ENCODE measurements around the gene MFSD8.
"Not testable (repeated sequence)": the region's sequence is repeated elsewhere in the genome, so short reads cannot be mapped to it uniquely, and the experiment has no call there.

MFSD8 gene, protein sequence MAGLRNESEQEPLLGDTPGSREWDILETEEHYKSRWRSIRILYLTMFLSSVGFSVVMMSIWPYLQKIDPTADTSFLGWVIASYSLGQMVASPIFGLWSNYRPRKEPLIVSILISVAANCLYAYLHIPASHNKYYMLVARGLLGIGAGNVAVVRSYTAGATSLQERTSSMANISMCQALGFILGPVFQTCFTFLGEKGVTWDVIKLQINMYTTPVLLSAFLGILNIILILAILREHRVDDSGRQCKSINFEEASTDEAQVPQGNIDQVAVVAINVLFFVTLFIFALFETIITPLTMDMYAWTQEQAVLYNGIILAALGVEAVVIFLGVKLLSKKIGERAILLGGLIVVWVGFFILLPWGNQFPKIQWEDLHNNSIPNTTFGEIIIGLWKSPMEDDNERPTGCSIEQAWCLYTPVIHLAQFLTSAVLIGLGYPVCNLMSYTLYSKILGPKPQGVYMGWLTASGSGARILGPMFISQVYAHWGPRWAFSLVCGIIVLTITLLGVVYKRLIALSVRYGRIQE

DNA sequence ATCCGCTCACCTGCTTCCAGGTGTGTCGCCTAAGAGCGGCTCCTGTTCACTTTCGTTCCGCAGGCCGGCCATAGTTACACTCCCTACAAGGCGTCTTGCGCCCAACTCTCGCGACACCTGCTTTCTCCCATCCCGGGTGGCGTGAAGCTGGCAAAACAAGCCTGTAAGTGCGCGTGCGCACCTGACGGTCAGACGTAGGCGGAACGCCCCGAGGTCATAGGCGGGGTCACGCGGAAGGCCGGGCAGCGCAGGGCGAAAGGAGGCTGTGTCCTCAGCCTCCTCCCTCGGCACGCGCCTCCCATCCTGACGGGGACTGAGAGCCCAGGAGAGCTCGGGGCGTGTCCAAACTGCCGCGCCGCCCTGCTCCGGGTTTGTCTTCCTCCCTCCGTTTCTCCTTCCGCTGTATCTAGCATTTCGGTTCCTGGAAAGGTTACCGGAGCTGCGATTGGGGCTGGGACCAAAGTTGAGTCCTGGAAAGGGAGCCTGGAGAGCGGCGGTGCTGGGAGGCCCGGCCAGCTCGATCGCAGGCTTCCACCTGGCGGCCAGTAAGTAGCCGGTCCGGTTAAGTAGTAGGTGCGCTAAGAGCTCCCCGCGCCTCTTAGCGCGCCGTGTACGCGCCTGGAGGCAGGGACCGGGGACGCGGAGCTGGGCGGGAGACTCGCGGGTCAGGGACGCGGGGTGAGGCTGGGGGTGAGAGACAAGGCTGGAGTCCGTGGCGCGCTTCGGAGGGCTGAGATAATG lies at the start of gene MFSD8, which contains the start of gene ABHD18:
TSS of gene MFSD8 (minus strand) at position 112 of the 741 bp plus-strand sequence. CDS start at position 72, 40 bp downstream.
TSS of gene ABHD18 (plus strand) at position 345 of the 741 bp plus-strand sequence. CDS start 17,550 bp downstream, outside the sequence.
- DNase-seq = peak; percentile 99

DNA sequence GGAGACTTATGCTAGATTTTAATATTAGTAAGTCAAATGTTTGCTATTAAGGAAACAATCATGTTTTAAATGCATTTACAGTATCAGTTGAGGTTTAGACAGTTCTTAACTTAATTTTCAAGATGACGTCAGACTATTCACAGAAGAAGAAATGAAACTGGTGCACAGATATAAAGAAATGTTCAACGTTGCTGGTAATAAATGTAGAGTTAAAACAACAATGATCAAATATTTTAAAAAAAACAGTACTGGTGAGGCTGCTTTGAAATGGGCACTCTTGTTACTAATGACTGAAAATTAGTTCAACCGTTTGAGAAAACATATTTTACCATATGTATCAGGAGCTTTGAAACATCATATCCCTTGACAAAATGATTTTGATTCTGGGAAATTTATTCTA lies 44.5 kb upstream of the MFSD8 start:
- DNase-seq = no peak

DNA sequence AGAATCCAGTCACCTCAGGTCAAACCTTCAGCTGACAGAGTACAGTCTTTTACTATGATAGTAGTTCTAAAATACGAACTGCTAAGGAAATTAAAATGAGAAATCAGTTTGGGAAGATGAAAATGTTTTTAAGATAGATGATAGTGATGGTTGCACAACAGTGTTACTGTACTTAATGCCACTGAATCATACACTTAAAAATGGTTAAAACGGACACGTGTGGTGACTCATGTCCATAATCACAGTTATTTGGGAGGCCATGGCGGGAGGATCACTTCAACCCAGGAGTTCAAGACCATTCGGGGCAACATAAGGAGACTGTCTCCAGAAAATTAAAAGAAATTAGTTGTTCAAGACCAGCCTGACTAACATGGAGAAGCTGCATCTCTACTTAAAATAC lies 41.6 kb upstream of the MFSD8 start:
- no peak for DNase-seq

DNA sequence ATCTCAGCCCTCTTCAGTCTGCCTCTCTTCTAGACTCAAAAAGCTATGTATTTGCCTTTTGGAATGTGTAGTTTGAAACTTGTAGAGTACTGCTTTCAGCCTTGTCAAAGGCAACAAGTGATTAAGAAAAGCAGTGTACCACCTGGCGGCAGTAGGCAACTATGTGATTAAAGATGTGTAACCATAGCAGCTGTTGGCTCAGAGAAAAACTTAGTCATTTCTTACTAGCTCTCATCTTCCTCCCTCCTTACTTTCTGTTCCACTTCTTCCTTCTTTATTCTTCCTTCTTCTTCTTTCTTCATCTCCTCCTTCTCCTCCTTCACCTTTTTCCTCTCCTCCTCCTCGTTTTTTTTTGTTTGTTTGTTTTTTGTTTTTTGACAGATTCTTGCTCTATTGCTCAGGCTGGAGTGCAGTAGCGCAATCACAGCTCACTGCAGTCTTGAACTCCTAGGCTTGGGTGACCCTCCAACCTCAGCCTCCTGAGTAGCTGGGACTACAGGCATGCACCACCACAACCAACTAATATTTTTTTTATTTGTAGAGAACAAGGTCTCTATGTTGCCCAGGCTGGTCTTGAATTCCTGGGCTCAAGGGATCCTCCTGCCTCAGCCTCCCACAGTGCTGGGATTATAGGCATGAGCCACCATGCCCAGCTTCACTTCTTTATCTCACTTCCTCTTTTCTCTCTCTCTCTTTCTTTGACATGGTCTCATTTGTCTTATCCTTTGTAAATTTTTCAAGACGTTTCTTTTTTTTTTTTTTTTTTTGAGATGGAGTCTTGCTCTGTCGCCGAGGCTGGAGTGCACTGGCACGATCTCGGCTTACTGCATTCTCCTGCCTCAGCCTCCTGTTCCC lies 32.8 kb upstream of the MFSD8 start:
- no peak for DNase-seq

DNA sequence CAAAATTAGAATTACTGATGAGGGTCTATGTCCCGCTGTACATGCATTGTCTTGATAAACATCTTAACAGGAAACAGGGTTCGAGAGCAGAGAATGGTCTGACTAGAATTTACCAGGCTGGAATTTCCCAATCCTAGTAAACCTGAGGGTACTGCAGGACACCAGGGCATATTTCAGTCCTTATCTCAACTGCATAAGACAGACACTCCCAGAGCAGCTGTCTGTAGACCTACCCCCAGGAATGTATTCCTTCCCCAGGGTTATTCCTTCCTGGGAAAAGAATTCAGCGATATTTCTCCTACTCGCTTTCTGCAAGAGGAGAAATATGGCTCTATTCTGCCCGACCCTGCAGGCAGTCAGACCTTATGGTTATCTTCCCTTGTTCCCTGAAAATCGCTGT lies 31.5 kb upstream of the MFSD8 start:
- not testable (repeated sequence) for DNase-seq

DNA sequence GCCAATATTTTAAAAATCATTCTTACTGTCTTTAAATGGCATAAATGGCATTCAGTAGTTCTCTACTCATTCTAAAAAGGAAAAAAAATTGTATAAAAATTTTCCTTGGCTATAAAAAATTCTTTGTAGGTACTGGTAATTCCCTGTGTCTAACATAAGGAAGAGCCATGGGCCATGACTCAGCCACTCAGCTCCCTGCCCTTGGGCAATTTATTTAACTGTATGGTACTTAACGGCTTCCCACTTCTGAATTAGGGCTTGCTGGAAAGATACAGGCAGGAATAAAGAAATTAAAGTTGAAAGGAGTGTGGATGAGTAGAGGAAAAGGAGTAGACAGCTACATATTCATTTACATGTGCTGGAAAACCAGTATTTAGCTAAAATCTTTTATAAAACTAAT lies 30.8 kb upstream of the MFSD8 start:
- no peak for DNase-seq

DNA sequence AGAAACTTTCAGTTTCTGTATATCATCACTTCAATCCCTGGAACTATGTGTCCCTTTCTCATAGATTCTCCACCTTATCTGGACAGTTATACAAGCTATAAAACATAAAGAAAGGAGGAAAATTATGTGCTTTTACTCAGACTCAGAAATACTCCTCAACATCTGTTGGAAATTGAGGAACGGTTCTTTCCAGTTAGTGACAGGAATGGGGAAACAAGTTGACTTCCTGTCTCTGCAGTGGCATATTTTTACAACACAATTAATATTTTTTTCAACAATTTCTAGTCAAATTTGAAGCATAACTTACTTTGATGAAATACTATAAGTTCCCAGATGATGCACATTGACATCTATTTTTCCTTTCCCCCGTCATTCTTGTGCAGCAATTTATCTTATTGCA lies 28.2 kb upstream of the MFSD8 start:
- no peak for DNase-seq

DNA sequence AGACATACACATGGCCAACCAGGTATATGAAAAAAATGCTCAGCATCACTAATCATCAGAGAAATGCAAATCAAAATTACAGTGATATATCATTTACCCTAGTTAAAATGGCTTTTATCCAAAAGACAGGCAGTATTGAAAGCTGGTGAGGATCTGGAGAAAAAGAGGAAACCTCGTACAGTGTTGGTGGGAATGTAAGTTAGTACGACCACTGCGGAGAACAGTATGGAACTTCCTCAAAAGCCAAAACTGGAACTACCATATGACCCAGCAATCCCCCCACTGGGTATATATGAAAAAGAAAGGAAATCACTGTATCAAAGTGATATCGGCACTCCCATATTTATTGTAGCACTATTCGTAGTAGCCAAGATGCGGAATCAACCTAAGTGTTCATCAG lies 23.7 kb upstream of the MFSD8 start:
- DNase-seq = no peak

DNA sequence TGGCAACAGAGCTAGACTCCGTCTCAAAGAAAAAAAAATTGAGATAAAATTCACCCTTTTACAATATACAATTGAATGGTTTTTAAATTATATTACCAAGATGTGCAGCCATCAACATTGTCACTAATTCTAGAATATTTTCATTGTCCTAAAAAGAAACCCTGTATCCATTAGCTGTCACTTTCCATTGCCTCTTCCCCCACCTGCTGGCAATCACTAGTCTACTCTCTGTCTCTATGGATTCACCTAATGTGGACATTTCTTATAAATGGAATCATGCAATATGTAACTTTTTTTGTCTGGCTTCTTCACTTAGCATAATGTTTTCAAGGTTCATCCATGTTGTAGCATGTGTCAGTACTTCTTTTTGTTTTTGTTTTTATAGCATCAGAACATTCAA lies 21.0 kb upstream of the MFSD8 start:
- DNase-seq = no peak

DNA sequence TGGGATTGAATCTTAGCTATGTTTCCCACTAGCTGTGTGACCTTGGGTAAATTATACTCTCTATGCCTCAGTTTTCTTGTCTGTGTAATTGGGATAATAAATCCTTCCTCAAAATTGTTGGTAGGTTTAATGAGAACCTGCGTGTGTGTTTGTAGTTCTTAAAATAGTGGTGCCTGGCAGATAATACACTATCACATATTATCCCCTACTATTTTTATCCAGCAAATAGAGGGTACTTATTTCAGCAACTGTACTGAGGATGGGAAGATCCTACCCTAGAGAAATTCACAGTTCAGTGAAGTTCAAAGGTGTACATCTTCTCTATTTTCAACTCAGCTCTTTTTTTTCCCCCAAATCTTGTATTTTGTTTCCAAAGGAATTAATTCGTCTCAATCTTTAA lies 17.5 kb upstream of the MFSD8 start:
- DNase-seq = no peak

DNA sequence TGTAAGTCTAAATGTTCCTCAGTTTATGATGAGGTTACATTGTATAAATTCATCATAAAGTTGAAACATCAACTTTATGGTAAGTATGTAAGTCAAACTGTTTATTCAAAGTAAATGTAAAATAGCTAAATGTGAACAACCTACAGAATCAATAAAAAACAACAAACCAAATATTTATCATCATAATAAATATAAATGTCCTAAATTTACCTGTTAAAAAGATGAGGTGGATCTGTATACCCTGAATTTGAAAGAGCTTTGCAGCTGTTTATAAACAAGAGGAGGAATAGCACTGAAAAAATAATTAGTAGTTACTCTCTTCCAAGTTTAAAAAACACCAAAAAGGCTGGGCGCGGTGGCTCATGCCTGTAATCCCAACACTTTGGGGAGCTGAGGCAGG lies 14.0 kb upstream of the MFSD8 start:
- DNase-seq = no peak

DNA sequence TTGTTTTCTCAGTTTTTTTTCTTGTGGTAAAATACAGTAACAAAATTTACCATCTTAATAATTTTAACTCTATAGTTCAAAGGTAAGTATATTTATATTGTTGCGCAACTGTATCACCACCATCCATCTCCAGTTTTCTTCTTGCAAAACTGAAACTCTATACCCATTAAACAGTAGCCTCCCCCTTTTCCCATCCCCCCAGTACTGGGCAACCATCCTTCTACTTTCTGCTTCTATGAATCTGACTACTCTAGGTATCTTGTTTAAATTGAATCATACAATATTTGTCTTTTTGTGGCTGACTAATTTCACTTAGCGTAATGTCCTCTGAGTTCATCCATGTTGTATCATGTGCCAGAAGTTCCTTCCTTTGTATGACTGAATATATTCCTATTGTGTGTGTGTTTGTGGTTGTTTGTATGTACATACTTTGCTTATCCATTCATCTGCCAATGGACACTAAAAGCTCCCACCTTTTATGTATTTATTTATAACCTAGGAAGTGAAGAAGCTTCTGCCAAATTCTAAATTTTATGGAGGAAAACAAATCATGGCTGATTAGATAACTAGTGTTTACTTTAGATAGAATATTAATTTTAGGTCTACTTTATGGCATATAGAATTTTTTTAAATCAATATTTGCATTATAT lies 10.3 kb upstream of the MFSD8 start:
- DNase-seq = no peak

DNA sequence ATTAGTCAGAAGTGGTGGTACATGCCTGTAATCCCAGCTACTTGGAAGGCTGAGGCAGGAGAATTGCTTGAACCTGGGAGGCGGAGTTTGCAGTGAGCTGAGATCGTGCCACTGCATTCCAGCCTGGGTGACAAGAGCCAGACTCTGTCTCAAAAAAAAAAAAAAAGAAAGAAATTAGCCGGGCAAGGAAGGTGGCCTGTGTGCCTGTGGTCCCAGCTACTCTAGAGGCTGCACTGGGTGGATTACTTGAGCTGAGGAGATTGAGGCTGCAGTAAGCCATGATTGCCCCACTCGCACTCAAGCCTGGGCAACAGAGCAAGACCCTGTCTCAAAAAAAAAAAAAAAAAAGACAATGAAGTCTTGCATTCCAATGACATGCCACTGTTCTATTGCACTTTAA lies 6.0 kb upstream of the MFSD8 start:
- DNase-seq = not testable (repeated sequence)

DNA sequence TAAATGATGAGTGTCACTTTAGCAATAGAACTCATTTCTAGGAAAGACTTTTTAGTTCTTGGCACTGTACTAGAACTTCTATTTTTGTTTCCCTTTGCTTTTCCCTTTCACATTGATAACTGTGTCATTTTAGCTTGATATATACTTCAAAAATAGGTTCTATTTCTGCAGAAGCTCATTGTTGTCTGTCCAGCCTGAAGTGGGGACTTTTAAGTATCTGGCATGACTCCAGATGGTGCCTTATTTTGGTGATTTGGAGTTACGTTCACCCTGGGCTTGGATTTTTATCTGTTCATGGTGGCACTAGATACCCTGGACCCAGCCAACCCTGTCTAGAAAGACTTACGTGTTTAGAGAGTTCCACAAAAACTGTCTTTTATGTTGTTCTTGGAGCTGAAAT lies 3.6 kb upstream of the MFSD8 start:
- DNase-seq = no peak

DNA sequence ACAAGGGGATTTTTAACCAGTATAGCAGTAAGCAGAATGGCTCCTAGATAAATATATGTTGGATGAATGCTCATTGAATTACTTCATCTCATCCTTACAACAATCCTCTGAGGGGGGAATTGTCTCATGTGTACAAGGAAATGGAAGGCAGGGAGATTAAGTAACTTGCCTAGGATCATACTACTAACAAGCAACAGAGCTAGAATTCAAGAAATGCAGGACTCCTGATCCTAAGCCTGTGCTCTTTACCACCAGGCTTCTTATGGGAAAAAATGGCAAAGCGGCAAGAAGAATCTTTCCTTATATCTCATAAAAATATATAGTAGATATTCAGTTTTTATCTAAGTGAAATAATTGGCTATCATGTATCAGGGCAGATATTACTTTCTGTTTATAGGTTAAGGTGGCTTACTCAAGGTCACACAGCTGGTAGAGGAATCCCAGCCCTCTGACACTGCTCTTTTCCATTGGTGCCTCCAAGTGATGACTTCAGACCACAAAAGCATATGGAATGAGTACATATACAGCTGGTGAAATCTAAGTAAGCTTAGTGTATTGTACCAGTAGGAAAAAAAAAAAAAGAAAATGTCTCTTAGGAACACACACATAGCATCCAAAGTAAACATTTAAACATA lies 2.3 kb upstream of the MFSD8 start:
- DNase-seq = no peak

DNA sequence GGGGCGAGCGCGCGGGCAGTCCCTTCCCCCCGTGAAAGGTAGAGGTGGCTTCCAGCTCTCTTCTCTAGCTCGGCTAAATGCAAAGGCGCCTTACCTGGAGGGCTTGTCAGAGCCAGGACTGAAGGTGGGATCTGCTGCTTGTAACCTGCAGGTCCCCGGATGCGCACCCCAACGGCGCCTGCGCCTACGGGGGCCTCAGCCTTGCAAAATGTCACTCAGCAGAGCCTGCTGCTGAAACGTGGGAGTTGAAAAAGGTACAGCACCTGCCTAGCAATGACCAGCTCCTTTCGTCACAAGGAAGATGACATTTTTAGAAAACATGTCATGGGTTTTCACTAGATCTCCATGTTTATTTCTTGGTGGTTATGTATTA lies 816 bp upstream of the MFSD8 start:
- DNase-seq = no peak

DNA sequence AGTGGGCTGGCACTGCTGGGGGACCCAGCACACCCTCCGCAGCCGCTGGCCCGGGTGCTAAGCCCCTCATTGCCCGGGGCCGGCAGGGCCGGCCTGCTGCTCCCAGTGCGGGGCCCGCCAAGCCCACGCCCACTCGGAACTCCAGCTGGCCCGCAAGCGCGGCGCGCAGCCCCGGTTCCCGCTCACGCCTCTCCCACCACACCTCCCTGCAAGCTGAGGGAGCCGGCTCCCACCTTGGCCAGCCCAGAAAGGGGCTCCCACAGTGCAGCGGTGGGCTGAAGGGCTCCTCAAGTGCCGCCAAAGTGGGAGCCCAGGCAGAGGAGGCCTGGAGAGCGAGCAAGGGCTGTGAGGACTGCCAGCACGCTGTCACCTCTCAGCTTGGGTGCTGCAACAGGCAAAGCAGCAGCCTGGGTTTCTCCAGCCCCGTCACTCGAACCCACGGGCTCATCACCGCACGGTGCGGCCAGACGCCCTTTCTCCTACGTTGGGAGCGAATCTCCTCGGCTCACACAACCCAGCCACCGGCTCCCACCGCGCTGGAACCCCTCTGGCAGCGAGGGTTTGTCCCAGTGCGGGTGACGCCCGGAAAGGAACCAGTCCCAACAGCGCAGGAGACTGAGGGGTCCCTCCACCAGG lies 429 bp downstream of the MFSD8 start:
- DNase-seq = not testable (repeated sequence)

DNA sequence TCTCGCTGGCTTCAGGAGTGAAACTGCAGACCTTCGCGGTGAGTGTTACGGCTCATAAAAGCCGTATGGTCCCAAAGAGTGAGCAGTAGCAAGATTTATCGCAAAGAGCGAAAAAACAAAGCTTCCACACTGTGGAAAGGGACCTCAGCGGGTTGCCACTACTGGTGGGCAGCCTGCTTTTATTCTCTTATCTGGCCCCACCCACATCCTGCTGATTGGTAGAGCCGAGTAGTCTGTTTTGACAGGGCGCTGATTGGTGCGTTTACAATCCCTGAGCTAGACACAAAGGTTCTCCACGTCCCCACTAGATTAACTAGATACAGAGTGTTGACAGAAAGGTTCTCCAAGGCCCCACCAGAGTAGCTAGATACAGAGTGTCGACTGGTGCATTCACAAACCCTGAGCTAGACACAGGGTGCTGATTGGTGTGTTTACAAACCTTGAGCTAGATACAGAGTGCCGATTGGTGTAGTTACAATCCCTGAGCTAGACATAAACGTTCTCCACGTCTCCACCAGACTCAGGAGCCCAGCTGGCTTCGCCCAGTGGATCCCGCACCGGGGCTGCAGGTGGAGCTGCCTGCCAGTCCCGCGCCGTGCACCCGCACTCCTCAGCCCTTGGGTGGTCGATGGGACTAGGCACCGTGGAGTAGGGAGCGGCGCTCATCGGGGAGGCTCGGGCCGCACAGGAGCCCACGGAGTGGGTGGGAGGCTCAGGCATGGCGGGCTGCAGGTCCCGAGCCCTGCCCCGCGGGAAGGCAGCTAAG lies 1.2 kb downstream of the MFSD8 start:
- DNase-seq = not testable (repeated sequence)

DNA sequence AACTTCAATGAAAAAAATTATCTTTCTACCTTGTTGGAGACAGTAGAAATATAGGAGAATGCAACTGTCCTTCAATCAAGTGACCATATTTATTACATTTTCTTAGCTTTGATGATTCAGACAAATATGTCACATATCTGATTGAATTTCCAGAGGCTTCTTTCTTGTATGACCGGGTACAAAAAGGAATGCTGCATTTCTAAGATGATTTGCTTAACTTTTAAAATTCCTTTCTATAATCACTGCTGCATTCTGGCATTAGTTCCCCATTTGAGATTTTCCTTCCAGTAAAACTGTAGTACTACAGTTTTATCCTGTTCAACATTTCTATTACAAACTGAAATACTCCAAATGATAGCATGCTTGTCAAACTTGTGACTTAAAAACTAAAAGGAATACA lies 5.2 kb downstream of the MFSD8 start:
- DNase-seq = no peak

DNA sequence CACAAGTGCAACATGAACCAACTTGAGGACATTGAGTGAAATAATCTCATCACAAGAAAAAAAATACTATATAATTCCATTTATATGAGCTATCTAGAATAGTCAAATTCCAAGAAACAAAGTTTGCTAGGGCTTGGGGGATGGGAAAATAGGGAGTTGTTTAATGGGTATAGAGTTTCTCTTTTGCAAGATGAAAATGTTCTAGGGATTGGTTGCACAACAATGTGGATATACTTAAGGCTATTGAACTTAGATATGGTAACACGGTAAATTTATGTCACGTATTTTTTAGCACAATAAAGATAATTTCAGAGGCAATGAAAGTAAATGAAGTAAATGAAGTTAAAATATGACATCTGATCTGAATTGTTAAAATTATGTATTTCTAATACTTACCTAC lies 7.9 kb downstream of the MFSD8 start:
- DNase-seq = no peak

DNA sequence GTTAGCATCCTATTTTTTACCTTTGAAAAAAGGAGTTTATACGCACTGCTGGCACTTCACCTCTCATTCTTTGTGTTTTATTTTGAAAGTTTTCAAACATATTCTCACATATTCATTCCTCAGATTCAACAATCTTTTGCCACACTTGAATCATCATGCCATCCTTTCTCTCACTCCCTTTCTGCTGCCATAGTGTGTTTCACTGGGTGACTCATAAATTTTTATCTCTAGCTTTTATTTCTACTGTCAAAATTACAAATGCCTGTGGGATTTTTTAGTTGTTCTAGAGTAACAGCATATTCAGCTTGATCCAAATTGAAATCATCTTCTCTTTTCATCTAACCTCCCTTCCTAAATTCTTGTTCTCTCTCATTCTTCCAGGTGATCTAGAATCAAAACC lies 28.0 kb downstream of the MFSD8 start:
- DNase-seq = no peak

Data from eye (tissue), 1 donor.